Head of caudate nucleus (tissue), 42 donors: Measurements from ENCODE around the gene TFF3.

ENCODE experiments used
- DNase-seq, 42 donors: peaks; one replicate each; pipeline versions ENCODE4 v3.0.0 to v3.0.0-alpha.2; 2020 to 2021; ENCODE audit warnings: mixed read lengths in 7 of 42
- intact Hi-C: fragments of 100-400 bp; cut with DNase I; formaldehyde crosslinking; loops from one replicate; pipeline ENCODE4 v1.15.0; 2022

Gene TFF3

GRCh38 chr21:42279341-42279871 lies 35.8 kb downstream of the TFF3 start:
- no peak for DNase-seq
- intact Hi-C loops = no loop called here

- no peak for DNase-seq
- intact Hi-C loops = no loop called here
These were observed 36.6 kb downstream of the TFF3 start for GRCh38 chr21:42278451-42279149.

- intact Hi-C loops = no loop called here
- no peak for DNase-seq
These were observed 37.6 kb downstream of the TFF3 start for GRCh38 chr21:42277593-42277992.

- intact Hi-C loops = no loop called here
These were observed 38.6 kb downstream of the TFF3 start for GRCh38 chr21:42276526-42277154.

GRCh38 chr21:42276076-42276475 lies 39.1 kb downstream of the TFF3 start:
- no peak for DNase-seq
- intact Hi-C loops = no loop called here

More at GRCh38 chr21:42276526-42277154, 38.6 kb downstream of the TFF3 start:
- DNase-seq = no peak

- no peak for DNase-seq
- intact Hi-C loops = no loop called here
These were observed 42.1 kb downstream of the TFF3 start for GRCh38 chr21:42272984-42273600.

- intact Hi-C loops = no loop called here
- peak in 2 of 42 donors; percentile 63 to 68 for DNase-seq
These were observed 42.9 kb downstream of the TFF3 start for GRCh38 chr21:42272109-42272962.

- no peak for DNase-seq
- intact Hi-C loops = no loop called here
These were observed 44.1 kb downstream of the TFF3 start for GRCh38 chr21:42271065-42271464.

GRCh38 chr21:42269386-42269785 lies 45.8 kb downstream of the TFF3 start:
- no peak for DNase-seq
- intact Hi-C loops = no loop called here

GRCh38 chr21:42266971-42267556 lies 48.1 kb downstream of the TFF3 start:
- intact Hi-C loops = no loop called here
- no peak for DNase-seq

GRCh38 chr21:42265231-42265812 lies 49.9 kb downstream of the TFF3 start:
- intact Hi-C loops = no loop called here

GRCh38 chr21:42264245-42265195 lies 50.7 kb downstream of the TFF3 start:
- intact Hi-C loops = no loop called here
- DNase-seq = peak in 2 of 42 donors; percentile 58 to 67

More at GRCh38 chr21:42265231-42265812, 49.9 kb downstream of the TFF3 start:
- no peak for DNase-seq

GRCh38 chr21:42263591-42264131 lies 51.5 kb downstream of the TFF3 start:
- intact Hi-C loops = no loop called here

GRCh38 chr21:42262831-42263231 lies 52.4 kb downstream of the TFF3 start:
- intact Hi-C loops = no loop called here
- peak; percentile 53 to 94 (median 76) for DNase-seq

More at GRCh38 chr21:42263591-42264131, 51.5 kb downstream of the TFF3 start:
- DNase-seq = no peak

- intact Hi-C loops = no loop called here
- no peak for DNase-seq
These were observed 53.4 kb downstream of the TFF3 start for GRCh38 chr21:42261829-42262200.
